ENCODE measurements around the gene CCDC102B.

Gene CCDC102B

DNA sequence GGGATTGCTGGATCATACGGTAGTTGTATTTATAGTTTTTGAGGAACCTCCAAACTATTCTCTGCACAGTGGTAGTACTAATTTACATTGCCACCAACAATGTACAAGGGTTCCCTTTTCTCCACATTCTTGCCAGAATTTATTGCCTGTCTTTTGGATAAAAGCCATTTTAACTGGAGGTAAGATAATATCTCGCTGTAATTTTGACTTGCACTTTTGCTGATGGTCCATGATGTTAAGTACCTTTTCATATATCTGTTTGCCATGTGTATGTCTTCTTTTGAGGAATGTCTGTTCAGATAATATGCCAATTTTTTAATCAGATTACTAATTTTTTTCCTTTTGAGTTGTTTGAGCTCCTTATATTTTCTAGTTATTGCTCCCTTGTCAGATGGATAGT, 158.8 kb downstream of the CCDC102B start:
- TF ChIP-seq CTCF (IDR thresholded peaks at IDR 0.05): no peak

GRCh38 chr18:68960355-68960754, 162.5 kb downstream of the CCDC102B start:
- TF ChIP-seq CTCF (IDR thresholded peaks at IDR 0.05): no peak

DNA sequence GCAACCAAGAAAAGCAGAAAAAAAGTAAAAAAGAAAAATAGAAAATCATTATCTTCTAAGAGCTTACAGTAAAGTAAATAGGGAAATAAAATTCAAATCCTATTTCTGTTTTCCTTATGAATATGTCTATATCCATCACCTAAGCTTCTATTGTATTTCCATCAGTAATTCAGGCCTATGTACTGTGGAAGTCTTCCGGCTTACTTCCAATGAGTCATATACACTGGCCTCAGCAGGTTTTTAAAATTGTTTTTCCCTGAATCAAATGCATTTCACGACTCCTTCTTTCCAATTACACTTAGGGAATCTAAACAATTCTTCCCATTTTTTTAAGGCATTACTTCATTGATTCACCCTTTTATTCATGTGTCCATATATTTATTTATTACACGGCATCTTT, 164.7 kb downstream of the CCDC102B start:
- TF ChIP-seq CTCF (IDR thresholded peaks at IDR 0.05): no peak

DNA sequence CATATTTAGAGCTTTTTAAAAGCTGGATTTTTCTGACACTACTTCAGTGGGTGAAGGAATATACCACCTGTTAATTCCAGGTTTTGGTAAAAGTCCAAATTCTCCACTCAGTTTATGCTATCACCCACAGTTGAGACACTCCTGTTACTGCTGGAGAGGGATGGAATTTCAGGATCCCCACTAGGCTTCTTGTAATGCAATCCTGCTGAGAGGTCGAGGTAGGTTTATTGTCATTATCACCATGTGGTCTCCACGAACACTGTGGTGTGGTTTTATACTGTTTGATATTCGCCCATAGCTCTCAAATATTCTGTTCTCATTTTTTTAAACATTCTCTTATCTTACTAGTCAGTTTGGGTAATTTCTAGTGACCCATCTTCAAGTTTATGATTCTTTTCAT, 167.9 kb downstream of the CCDC102B start:
- no peak for TF ChIP-seq CTCF (IDR thresholded peaks at IDR 0.05)

DNA sequence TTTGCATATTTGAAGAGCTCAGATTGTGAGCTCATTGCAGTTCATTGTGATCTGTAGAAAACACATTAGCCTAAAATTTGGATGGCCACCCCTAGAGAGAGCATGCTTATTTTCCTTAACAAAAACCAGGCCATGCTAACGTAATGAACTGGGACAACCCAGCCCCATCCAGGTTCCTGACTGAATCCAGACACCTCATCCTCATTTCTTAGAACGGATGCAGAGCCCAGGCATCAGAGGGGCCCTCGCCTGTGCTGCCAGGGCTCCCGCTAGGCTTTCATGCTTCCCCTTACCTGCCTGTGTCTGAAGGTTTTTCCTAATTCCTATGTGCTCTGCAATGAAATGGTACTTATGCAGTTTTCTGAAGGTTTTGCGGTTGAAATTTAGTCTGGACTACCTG, 171.1 kb downstream of the CCDC102B start:
- TF ChIP-seq CTCF (IDR thresholded peaks at IDR 0.05): no peak

DNA sequence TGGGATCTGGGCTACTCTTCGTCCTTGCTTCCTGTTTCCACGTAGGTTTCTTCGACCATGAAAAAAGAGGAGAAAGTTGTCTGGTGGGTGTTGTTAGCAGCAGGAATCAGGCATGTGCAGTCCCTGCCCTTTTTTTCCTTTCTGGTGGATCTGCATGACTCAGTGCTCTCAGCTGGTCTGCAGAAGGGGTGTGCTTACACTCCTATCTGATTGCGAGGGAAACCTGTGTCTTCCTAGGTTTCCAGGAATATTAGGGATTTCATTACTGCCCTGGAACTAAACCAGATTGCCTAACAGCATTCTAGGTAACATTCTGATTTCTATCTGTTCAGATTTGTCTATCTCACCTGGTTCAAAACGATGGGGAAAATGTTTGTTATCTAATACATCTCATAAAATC, 174.3 kb downstream of the CCDC102B start:
- no peak for TF ChIP-seq CTCF (IDR thresholded peaks at IDR 0.05)

- no peak for TF ChIP-seq CTCF (IDR thresholded peaks at IDR 0.05)
Observed at GRCh38 chr18:68979737-68980136, 181.9 kb downstream of the CCDC102B start.

- TF ChIP-seq CTCF (IDR thresholded peaks at IDR 0.05): no peak
Observed at GRCh38 chr18:68983126-68983525, 185.2 kb downstream of the CCDC102B start.

Data from LNCAP (cell line).